Activated T-cell treated with anti-CD3 and anti-CD28 coated beads for 24 hours (primary cell): ENCODE measurements around the gene ATG13.
"Not testable (repeated sequence)": the region's sequence is repeated elsewhere in the genome, so short reads cannot be mapped to it uniquely, and the experiment has no call there.

Experiments
- DNase-seq: peaks from one replicate; pipeline ENCODE4 v3.0.0-alpha.2; 2020; ENCODE audit warnings: low read depth

Gene ATG13

GRCh38 chr11:46697723-46698122 lies 80.4 kb downstream of the ATG13 start:
- DNase-seq = no peak

DNA sequence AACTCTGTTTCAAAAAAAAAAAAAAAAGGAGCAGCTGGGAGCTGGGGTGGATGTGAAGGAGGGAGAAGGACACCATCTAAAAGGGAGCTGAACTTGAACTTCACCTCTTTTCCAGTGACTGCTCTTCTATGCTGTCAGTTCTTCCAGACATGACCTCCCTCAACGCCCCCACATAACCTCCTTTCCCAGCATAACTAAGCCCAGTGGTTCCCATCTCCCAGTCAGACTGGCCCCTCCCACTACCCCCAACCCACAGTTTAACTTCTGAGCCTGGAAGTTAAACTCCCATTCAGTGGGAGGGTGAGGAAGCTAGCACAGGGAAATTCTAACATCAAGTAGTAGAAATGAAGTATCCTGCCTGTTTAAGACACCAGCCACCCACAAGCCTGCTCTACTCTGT lies 81.2 kb downstream of the ATG13 start:
- DNase-seq = no peak

GRCh38 chr11:46700241-46701077 lies 83.1 kb downstream of the ATG13 start, which contains the start of the genes ARHGAP1 and ZNF408:
TSS of gene ARHGAP1 (minus strand) at chr11:46700619. CDS start at chr11:46696107, 4,512 bp downstream.
TSS of gene ZNF408 (plus strand) at chr11:46701031. CDS start at chr11:46701048, 17 bp downstream.
- peak; percentile 99 for DNase-seq

GRCh38 chr11:46701078-46701654 lies 83.8 kb downstream of the ATG13 start:
- DNase-seq = peak; percentile 7

GRCh38 chr11:46705070-46705688 lies 87.8 kb downstream of the ATG13 start:
- DNase-seq = no peak

- DNase-seq = no peak
Observed at GRCh38 chr11:46706886-46707285, 89.5 kb downstream of the ATG13 start.

DNA sequence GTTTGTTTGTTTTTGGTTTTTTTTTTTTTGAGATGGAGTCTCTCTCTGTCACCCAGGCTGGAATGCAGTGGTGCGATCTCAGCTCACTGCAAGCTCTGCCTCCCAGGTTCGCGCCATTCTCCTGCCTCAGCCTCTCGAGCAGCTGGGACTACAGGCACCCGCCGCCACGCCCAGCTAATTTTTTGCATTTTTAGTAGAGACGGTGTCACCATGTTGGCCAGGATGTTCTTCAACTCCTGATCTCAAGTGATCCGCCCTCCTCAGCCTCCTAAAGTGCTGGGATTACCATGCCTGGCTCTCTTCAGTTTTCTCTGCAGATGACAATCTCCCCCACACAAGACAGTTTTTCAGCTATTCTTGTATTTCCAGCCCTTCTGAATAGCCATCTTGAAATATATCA lies 92.0 kb downstream of the ATG13 start:
- DNase-seq = not testable (repeated sequence)

GRCh38 chr11:46710821-46711269 lies 93.5 kb downstream of the ATG13 start:
- DNase-seq = no peak

GRCh38 chr11:46711303-46711702 lies 94.0 kb downstream of the ATG13 start:
- no peak for DNase-seq

DNA sequence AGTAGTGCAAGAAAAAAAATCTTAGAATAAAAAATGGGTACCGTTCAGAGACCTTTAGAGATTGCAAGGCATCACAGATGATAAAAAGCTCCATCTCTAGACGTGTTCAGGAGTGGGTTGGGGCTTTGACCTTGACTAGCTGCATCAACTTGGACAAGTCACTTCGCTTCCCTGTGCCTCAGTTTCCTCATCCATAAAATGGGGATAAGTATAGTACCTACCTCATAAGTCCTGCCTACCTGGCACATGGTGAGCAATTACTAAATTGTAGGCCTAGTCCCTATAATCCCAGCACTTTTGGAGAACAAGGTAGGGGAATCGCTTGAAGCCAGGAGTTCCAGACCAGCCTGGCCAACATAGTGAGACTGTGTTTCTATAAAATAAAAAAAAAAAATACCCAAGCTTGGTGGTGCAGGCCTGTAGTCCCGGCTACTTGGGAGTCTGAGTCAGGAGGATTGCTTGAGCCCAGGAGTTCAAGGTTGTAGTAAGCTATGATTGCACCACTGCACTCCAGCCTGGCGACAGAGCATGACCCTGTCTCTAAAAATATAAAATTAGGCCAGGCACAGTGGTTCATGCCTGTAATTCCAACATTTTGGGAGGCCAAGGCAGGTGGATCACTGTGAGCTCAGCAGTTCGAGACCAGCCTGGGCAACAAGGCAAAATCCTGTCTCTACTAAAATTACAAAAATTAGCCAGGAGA lies 95.7 kb downstream of the ATG13 start:
- no peak for DNase-seq

DNA sequence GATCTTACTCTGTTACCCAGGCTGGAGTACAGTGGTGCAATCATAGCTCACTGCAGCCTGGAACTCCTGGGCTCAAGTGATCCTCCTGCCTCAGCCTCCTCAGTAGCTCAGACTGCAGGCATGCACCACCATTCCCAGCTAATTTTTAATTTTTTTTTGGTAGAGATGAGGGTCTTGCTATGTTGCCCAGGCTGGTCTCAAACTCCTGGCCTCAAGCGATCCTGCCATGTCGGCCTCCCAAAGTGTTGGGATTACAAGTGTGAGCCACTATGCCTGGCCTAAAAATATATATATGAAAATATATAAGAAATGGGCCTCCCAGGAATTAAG lies 100.4 kb downstream of the ATG13 start:
- not testable (repeated sequence) for DNase-seq

GRCh38 chr11:46718155-46719019 lies 101.0 kb downstream of the ATG13 start:
- DNase-seq = no peak

DNA sequence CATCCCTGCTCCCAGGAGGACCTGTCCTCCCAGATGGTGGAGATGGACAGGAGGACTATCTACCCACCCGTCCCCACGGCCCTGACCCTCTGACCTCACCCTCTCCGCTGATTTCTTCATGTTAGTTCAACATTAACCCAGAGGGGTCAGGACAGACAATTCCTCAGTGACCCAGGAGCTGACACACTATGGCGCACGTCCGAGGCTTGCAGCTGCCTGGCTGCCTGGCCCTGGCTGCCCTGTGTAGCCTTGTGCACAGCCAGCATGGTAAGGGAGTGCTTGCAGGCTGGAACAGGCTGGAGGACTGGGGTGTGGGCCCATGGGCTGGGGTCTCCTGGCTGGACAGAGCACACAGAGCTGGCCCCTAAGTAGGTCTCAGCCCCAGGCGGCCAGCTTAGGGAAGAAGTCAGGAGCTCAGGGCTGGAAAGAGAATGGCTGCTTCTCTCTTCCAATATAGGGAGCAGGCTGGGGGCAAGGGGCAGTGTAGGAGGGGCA lies 101.7 kb downstream of the ATG13 start, which contains the start of gene F2:
TSS of gene F2 (plus strand) at position 166 of the 495 bp plus-strand sequence. CDS start at position 189, 23 bp downstream.
- no peak for DNase-seq

DNA sequence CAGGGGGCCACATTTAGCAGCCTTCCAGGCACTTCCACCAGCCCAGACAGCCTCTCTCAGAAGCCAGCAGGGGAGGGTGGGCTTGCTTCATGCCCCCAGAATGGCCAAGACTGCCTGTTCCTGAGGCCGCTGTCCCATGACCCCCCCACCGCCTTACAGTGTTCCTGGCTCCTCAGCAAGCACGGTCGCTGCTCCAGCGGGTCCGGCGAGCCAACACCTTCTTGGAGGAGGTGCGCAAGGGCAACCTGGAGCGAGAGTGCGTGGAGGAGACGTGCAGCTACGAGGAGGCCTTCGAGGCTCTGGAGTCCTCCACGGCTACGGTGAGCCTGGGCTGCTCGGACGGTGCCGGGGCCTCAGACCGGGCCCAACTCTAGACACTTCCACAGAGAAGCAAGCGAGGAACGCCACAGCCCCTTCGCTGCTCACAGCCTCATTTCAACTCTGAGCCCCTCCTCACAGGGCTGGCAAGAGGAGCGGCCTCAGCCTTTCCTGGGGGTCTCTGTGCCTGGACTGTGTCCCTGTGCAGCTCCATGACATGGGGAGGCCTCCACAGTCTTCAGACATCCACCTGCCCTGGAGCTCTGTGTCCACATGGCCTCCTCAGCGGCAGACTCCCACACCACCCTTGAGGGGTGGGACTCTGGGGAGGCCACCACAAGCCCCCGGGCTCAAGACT lies 102.3 kb downstream of the ATG13 start:
- DNase-seq = no peak

GRCh38 chr11:46721286-46721685 lies 103.9 kb downstream of the ATG13 start:
- DNase-seq = no peak

DNA sequence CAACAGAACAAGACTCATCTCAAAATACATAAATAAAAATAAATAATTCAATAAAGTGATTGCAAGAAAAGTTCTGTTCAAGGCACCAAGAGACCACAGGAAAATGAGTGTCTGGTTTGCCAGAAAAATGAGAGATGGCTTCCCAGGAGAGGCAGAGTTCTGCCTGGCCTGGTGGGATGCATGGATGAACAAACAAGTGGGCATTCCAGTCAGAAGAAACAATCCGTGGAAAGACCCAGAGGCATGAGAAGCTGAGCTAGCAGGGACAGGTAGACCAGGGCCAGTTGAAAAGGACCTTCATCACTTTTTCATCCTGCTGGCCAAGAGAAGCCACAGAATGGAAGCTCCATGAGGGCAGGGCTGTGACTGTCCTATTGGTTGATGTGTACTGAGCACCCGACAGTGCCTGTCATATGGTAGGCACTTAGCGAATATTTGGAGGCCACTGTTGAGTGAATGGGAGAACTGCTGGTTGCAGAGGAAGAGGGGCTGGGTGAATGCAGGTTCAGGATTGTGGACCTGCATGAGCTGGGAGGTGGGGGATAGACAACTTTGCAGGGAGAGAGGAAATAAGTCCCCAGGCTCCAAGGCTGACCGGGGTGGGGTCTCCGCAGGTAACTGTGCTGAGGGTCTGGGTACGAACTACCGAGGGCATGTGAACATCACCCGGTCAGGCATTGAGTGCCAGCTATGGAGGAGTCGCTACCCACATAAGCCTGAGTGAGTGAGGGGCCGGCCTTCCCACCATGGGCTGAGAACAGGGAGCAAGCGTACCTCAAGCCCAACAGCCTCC lies 105.4 kb downstream of the ATG13 start:
- DNase-seq = no peak

DNA sequence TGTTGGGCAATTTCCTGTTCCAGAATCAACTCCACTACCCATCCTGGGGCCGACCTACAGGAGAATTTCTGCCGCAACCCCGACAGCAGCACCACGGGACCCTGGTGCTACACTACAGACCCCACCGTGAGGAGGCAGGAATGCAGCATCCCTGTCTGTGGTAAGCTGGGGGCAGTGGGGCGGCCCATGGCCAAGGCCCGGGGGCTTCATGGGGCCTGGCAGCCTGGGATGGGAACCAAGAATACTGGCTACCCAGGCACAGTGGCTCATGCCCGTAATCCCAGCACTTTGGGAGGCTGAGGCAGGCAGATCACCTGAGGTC lies 106.0 kb downstream of the ATG13 start:
- DNase-seq = no peak

DNA sequence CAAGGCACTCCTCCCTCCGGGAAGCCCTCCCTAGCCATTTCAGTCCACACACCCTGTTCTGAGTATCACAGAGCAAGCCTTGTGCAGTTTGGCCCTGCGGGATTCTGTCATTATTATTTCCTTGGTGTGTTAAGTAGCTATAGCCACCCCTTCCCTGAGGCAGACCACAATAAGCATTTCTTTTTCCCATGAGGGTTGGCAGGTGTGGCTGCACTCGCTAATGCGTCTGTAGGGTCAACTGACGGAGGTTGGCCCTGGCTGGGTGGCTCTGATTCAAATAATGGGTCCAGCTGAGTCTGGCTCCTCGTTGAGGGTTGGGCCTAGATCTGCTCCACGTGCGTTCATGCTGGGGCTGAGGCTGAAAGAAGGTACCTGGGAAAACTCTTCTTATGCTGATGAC lies 106.7 kb downstream of the ATG13 start:
- DNase-seq = no peak
